Smooth muscle cell (in vitro differentiated cells): ENCODE measurements around the gene OAT. TPM values are rescaled to one million over a fixed set of nuclear protein-coding genes. Genes with fewer than 3 reads are reported as not detected.

Source experiments
- DNase-seq: peaks from one replicate; lab custom pipeline; 2025; ENCODE audit not compliant: unreplicated experiment; lab: John Stamatoyannopoulos, UW
- H2AFZ ChIP-seq: fragments of 200-600 bp; sonication (generic); 2 replicates; pipeline ENCODE4 v1.6.0; 2016; ENCODE audit warnings: antibody characterized with exemption, low read depth, mild to moderate bottlenecking
- H3F3A ChIP-seq: fragments of 200-600 bp; sonication (generic); 2 replicates; pipeline ENCODE4 v1.6.0; 2017; ENCODE audit warnings: antibody characterized with exemption, low read depth
- H3K27ac ChIP-seq: fragments of 200-600 bp; sonication (generic); 2 replicates; pipeline ENCODE4 v1.5.1; 2016; ENCODE audit warnings: low read depth, mild to moderate bottlenecking
- H3K27me3 ChIP-seq: fragments of 200-600 bp; sonication (generic); 2 replicates; pipeline ENCODE4 v1.6.1; 2016; ENCODE audit warnings: low read depth, mild to moderate bottlenecking
- H3K36me3 ChIP-seq: fragments of 200-600 bp; sonication (generic); 2 replicates; pipeline ENCODE4 v1.5.1; 2016; ENCODE audit warnings: low read depth
- H3K4me1 ChIP-seq: fragments of 200-600 bp; sonication (generic); 2 replicates; pipeline ENCODE4 v1.5.1; 2016; ENCODE audit warnings: low read depth
- H3K4me2 ChIP-seq: fragments of 200-600 bp; sonication (generic); 2 replicates; pipeline ENCODE4 v1.6.0; 2016; ENCODE audit warnings: mild to moderate bottlenecking
- H3K4me3 ChIP-seq: fragments of 200-600 bp; sonication (generic); 2 replicates; pipeline ENCODE4 v1.5.1; 2016; ENCODE audit warnings: mild to moderate bottlenecking
- H3K79me2 ChIP-seq: fragments of 200-600 bp; sonication (generic); 2 replicates; pipeline ENCODE4 v1.6.0; 2016; ENCODE audit warnings: low read depth, mild to moderate bottlenecking
- H3K9ac ChIP-seq: fragments of 200-600 bp; sonication (generic); 2 replicates; pipeline ENCODE4 v1.6.0; 2016; ENCODE audit warnings: low read depth
- H3K9me3 ChIP-seq: fragments of 200-600 bp; sonication (generic); replicated peaks from 2 replicates; pipeline ENCODE4 v1.5.1; 2016; ENCODE audit warnings: low read depth
- H4K20me1 ChIP-seq: fragments of 200-600 bp; sonication (generic); 2 replicates; pipeline ENCODE4 v1.6.0; 2016; ENCODE audit warnings: low read depth
- CTCF ChIP-seq: fragments of 200-600 bp; sonication (generic); IDR thresholded peaks from 2 replicates; pipeline ENCODE4 v1.5.1; 2017; ENCODE audit warnings: borderline replicate concordance, mild to moderate bottlenecking, antibody characterized with exemption; ENCODE audit not compliant: insufficient read depth, poor library complexity, severe bottlenecking
- WGBS: methylation state at CpG from one replicate; pipeline ENCODE4 v1.1.7; 2016; ENCODE audit warnings: low lambda C conversion rate; 5-methylcytosine and 5-hydroxymethylcytosine counted together
- polyA plus RNA-seq: library from polyadenylated mRNA; unstranded; fragments of >200 nt; fragmentation: Nextera tagmentation; extraction: Ambion mirVana; gene quantifications from 2 replicates; pipeline ENCODE4 v1.2.1, GENCODE V29; 2016
- total RNA-seq: library from RNA; depleted of rRNA; stranded (reverse); fragments of >200 nt; gene quantifications from 2 replicates; pipeline ENCODE4 v1.2.3, GENCODE V29; 2014

The OAT gene
- total and polyA plus RNA-seq, 2 experiments from 2014 or later: 107 to 160 TPM

- H4K20me1 ChIP-seq: no peaks in the 10 kb centered on the region
- no peaks in the 10 kb centered on the region for H3K4me1 ChIP-seq
- WGBS: 88% methylated on average over 9 of the region's 9 CpGs
- no peak overlapping the region for H3K9ac ChIP-seq
- H3K4me3 ChIP-seq: no peak overlapping the region
- no peaks in the 10 kb centered on the region for H3K79me2 ChIP-seq
- H3K36me3 ChIP-seq: no peaks in the 10 kb centered on the region
- no peak overlapping the region for H3K27ac ChIP-seq
- H3K27me3 ChIP-seq: no peaks in the 10 kb centered on the region
- H2AFZ ChIP-seq: no peak overlapping the region
- H3K9me3 ChIP-seq: no peaks in the 10 kb centered on the region
- no peaks in the 10 kb centered on the region for H3F3A ChIP-seq
- no peak for DNase-seq
- H3K4me2 ChIP-seq: no peak overlapping the region
- no peak for TF ChIP-seq CTCF
Measured at GRCh38 chr10:124380256-124380995, 38.3 kb downstream of the OAT start.

- Histone ChIP-seq H3K4me1 (no peaks in the 10 kb centered on the region), H3K4me2 (no peak overlapping the region), H3K27ac (no peak overlapping the region), H2AFZ (no peak overlapping the region), H3K9ac (no peak overlapping the region), H3K9me3 (no peaks in the 10 kb centered on the region), H3F3A (no peaks in the 10 kb centered on the region), H3K27me3 (peaks cover under 1% of the 10 kb centered on the region), H3K4me3 (no peak overlapping the region), H3K36me3 (no peaks in the 10 kb centered on the region), H3K79me2 (no peaks in the 10 kb centered on the region), H4K20me1 (no peaks in the 10 kb centered on the region)
- no peak for TF ChIP-seq CTCF
- no peak for DNase-seq
- 83% methylated on average over 8 of the region's 10 CpGs for WGBS
Measured at GRCh38 chr10:124379609-124380193, 39.0 kb downstream of the OAT start.

- WGBS: 70% methylated on average over 16 of the region's 16 CpGs
- no peak for DNase-seq
- no peak overlapping the region for H3K4me2 ChIP-seq
- H3F3A ChIP-seq: no peaks in the 10 kb centered on the region
- H3K27me3 ChIP-seq: peaks cover 8% of the 10 kb centered on the region
- no peaks in the 10 kb centered on the region for H3K79me2 ChIP-seq
- H3K9me3 ChIP-seq: no peaks in the 10 kb centered on the region
- H3K4me3 ChIP-seq: no peak overlapping the region
- no peak overlapping the region for H2AFZ ChIP-seq
- no peak overlapping the region for H3K9ac ChIP-seq
- H4K20me1 ChIP-seq: no peaks in the 10 kb centered on the region
- no peaks in the 10 kb centered on the region for H3K36me3 ChIP-seq
- no peak overlapping the region for H3K27ac ChIP-seq
- no peaks in the 10 kb centered on the region for H3K4me1 ChIP-seq
- TF ChIP-seq CTCF: no peak
Measured at GRCh38 chr10:124378881-124379471, 39.7 kb downstream of the OAT start.
